Right lobe of liver (tissue), 6 donors: Measurements from ENCODE around the gene RETREG1. TPM values are rescaled to one million over a fixed set of nuclear protein-coding genes. Genes with fewer than 3 reads are reported as not detected.

Source experiments
- ATAC-seq, 4 donors: fragments of 200-7000 bp; cut with Tn5 transposase; one replicate each; pipeline ENCODE4 v1.9.1; 2020; ENCODE audit warnings: mild to moderate bottlenecking in 4 of 4, moderate library complexity in 4 of 4
- DNase-seq, 3 donors: peaks; one replicate each; pipeline ENCODE4 v3.0.0-alpha.2; 2020
- H3K27ac ChIP-seq, 3 donors: fragments of 200-600 bp; one replicate each; pipeline ENCODE4 v1.8.0; 2022
- H3K27me3 ChIP-seq, 2 donors: fragments of 200-600 bp; one replicate each; pipeline ENCODE4 v1.8.0; 2022
- H3K36me3 ChIP-seq, 4 donors: fragments of 200-600 bp; sonication (generic) in 1 of 4; one replicate each; pipeline versions ENCODE4 v1.5.1 to v1.8.0; 2017 to 2022; ENCODE audit warnings: control low read depth in 1 of 4
- H3K4me1 ChIP-seq, 4 donors: fragments of 200-600 bp; sonication (generic) in 1 of 4; one replicate each; pipeline versions ENCODE4 v1.5.1 to v1.8.0; 2017 to 2022; ENCODE audit warnings: control low read depth in 1 of 4
- H3K4me3 ChIP-seq, 3 donors: fragments of 200-600 bp; one replicate each; pipeline ENCODE4 v1.8.0; 2022
- H3K9me3 ChIP-seq, 4 donors: fragments of 200-600 bp; sonication (generic) in 1 of 4; one replicate each; pipeline versions ENCODE4 v1.5.1 to v1.8.0; 2017 to 2022; ENCODE audit warnings: control low read depth in 1 of 4
- POLR2A ChIP-seq: fragments of 450-650 bp; IDR thresholded peaks from one replicate; pipeline ENCODE4 v1.6.1; 2017; ENCODE audit warnings: antibody characterized with exemption, mild to moderate bottlenecking
- WGBS: methylation state at CpG from one replicate; pipeline ENCODE4 v1.1.6; 2018; ENCODE audit warnings: low coverage, low lambda C conversion rate; ENCODE audit not compliant: insufficient coverage; ENCODE audit errors: missing lambda C conversion rate; 5-methylcytosine and 5-hydroxymethylcytosine counted together
- intact Hi-C, 2 donors: fragments of 100-400 bp; cut with DNase I; formaldehyde crosslinking; loops; one replicate each; pipeline versions ENCODE4 v1.11.2 to v1.14.1; 2022
- total RNA-seq, 6 experiments: library from RNA; depleted of rRNA in 2 of 6; stranded (reverse); fragments of >200 nt in 2 of 6; fragmentation: NEBNext Ultra II Directional in 3 of 6; extraction: Animal tissue kit (Norgen Biotek cat#: 25700) in 3 of 6; gene quantifications; one replicate each; pipeline versions ENCODE4 v1.1.0 to v1.2.4, GENCODE V29; 2016 to 2023
- TF ChIP-seq, protein P1 (sequence below), 4 donors: fragments of 200-600 bp in 3 of 4; fragments of 450-650 bp in 1 of 4; IDR thresholded peaks; one replicate each; pipeline versions ENCODE4 v1.5.1 to v1.8.0; 2016 to 2022; ENCODE audit warnings: antibody characterized with exemption in 4 of 4, mild to moderate bottlenecking in 2 of 4
- donor health status: DM: no; HTN: yes; CAD: no.
- donor health status: DM: no; HTN: no; CAD: no.
- donor health status: DM: no; HTN: no; CAD: no.
- donor health status: DM: no; HTN: yes; CAD: no.
- donor health status: DM: no; HTN: yes; CAD: no.

RETREG1 gene
- total RNA-seq, 6 experiments from 2014 or later = 17.2 to 70.8 (median 30.2) TPM

DNA sequence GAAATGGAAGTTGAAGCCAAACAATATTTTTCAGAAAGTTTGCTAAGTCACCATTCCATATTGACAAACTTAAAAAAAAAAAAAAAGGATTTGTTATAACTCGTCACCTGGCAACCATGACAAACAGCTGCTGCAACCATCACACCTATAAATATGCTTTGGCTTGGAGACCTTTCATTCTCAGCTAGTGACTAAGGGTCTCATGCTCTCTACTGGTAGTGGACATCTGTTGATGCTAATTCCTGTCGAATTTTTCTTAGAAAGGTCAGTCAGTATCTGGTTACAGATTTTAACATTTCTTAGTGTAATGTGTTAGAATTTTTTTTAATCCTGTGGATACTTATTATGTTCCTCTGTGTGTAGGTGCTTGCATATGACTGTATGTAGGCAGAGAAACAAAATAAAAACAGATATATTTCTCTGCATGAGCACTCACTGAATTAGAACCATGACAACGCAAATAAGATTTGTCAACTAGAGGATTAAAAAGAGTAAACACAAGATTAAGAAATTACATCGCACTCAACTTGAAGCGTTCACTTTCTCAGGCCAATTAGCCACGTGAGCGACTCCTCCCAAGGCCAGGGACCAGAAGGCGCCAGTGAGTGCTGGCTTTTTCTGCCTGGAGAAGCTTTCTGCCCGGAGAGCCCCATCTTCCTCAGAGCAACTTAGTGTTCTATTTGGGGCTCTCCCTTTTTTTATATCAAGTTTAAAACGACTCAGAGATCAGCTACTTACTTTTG, 124.2 kb downstream of the RETREG1 start:
- H3K36me3 ChIP-seq = no peaks in the 10 kb centered on the region
- intact Hi-C loops = loop anchor here (10.0 kb wide), 2 partner anchors 52 to 62 kb away; no protein-coding TSS in a partner anchor
- ATAC-seq (peak; percentile 9 to 55 (median 42)), DNase-seq (no peak)
- H3K4me3 ChIP-seq = no peak overlapping the region
- no peaks in the 10 kb centered on the region for H3K9me3 ChIP-seq
- WGBS = 54% methylated on average over 10 of the region's 10 CpGs
- peaks cover 0 to 31% (median 7%) of the 10 kb centered on the region in 4 donors for H3K4me1 ChIP-seq
- H3K27ac ChIP-seq = peak overlapping the region in 2 of 3 donors; percentile 9 to 20
- no peak for TF ChIP-seq POLR2A
- TF ChIP-seq, protein P1, sequence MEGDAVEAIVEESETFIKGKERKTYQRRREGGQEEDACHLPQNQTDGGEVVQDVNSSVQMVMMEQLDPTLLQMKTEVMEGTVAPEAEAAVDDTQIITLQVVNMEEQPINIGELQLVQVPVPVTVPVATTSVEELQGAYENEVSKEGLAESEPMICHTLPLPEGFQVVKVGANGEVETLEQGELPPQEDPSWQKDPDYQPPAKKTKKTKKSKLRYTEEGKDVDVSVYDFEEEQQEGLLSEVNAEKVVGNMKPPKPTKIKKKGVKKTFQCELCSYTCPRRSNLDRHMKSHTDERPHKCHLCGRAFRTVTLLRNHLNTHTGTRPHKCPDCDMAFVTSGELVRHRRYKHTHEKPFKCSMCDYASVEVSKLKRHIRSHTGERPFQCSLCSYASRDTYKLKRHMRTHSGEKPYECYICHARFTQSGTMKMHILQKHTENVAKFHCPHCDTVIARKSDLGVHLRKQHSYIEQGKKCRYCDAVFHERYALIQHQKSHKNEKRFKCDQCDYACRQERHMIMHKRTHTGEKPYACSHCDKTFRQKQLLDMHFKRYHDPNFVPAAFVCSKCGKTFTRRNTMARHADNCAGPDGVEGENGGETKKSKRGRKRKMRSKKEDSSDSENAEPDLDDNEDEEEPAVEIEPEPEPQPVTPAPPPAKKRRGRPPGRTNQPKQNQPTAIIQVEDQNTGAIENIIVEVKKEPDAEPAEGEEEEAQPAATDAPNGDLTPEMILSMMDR (IDR thresholded peaks at IDR 0.05) = no peak
- H3K27me3 ChIP-seq = no peaks in the 10 kb centered on the region

DNA sequence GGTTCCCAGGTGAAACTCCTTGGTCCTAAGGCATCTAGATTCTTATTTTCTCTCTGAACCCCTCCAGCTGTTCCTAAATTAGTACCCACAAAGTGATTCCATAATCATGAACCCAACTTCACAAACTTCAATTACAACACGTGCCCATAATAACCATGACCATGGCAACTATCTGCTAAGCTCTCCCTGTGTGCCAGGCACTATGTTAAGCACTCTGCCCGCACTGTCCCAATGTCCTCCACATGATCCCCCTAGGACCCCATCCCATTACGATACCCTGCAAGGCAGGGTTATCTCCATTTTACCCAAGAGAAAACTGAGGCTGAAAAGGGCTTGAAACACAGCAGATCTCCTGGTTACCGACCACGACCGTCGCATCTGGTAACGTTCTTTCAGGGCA, 125.9 kb downstream of the RETREG1 start:
- Histone ChIP-seq H3K27ac (no peak overlapping the region), H3K4me3 (no peak overlapping the region), H3K36me3 (no peaks in the 10 kb centered on the region), H3K9me3 (no peaks in the 10 kb centered on the region), H3K4me1 (peaks cover 0 to 42% (median 11%) of the 10 kb centered on the region in 4 donors), H3K27me3 (no peaks in the 10 kb centered on the region)
- intact Hi-C loops = loop anchor here (10.0 kb wide), 2 partner anchors 54 to 64 kb away; no protein-coding TSS in a partner anchor
- TF ChIP-seq POLR2A = no peak
- TF ChIP-seq, protein P1 (IDR thresholded peaks at IDR 0.05) = no peak
- DNase-seq (no peak), ATAC-seq (no peak)
- WGBS = 87% methylated on average over 7 of the region's 8 CpGs

DNA sequence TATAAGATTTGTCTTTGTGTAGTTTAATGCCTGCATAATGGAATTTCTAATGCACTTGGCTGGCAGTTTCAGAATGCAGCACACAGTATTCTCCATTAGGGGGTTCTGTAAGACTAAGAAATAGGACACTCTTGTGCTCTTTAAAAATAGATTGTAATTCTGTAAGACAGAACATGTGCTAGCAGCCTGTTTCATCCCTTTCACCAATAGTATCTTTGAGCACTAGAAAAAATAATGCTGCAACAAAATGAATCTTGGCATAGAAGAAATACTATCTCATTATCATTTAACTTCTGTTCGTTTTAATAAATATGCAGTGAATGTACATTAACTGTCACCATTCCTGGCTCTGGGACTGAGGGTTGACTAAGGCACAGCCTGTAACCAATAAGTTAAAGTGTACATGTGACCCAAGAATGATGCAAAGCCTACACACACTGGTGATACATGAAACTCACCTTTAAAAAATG, 127.4 kb downstream of the RETREG1 start:
- intact Hi-C loops = no loop called here
- ATAC-seq (peak; percentile 64 to 88 (median 81)), DNase-seq (no peak)
- Histone ChIP-seq H3K4me1 (peaks cover 0 to 42% (median 11%) of the 10 kb centered on the region in 4 donors), H3K27ac (peak overlapping the region in 2 of 3 donors; percentile 18 to 28), H3K27me3 (no peaks in the 10 kb centered on the region), H3K36me3 (no peaks in the 10 kb centered on the region), H3K9me3 (no peaks in the 10 kb centered on the region), H3K4me3 (no peak overlapping the region)
- 13% methylated on average over 1 of the region's 1 CpG for WGBS
- no peak for TF ChIP-seq POLR2A
- TF ChIP-seq, protein P1 (IDR thresholded peaks at IDR 0.05) = peak; percentile 68 to 84 (median 74)

DNA sequence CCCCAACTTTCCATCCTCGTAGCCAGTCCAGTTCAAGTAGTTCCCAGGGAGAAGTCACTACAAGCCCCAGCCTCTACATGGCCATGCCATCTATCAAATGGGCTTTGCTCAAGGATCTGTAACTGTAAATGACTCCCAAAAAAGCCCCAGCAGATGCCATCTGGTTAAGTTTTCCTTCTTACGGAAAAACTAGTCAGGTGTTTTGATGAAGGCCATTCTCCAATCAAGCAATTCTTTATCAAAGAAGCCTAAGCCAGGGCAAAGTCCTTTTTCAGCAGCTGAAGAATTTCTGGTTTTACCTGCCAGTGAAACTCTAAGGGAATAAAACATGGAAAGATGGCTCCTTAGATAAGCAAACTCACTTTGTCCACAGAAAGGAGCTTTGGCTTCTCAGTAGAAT, 129.3 kb downstream of the RETREG1 start:
- Histone ChIP-seq H3K9me3 (no peaks in the 10 kb centered on the region), H3K27ac (peak overlapping the region; percentile 64 to 90 (median 86)), H3K4me3 (no peak overlapping the region), H3K36me3 (no peaks in the 10 kb centered on the region), H3K27me3 (no peaks in the 10 kb centered on the region), H3K4me1 (peaks cover 0 to 28% (median 8%) of the 10 kb centered on the region in 4 donors)
- intact Hi-C loops = no loop called here
- DNase-seq (no peak), ATAC-seq (peak in 1 of 4 donors; percentile 5)
- TF ChIP-seq, protein P1 (IDR thresholded peaks at IDR 0.05) = no peak
- TF ChIP-seq POLR2A = no peak
- WGBS = 87% methylated on average over 2 of the region's 2 CpGs
